HepG2 (cell line): ENCODE measurements around the gene OAS2. TPM values are rescaled to one million over a fixed set of nuclear protein-coding genes. Genes with fewer than 3 reads are reported as not detected.

Experiments used
- ATAC-seq: fragments of 200-7000 bp; cut with Tn5 transposase; 3 replicates; pipeline ENCODE4 v1.9.1; 2020; ENCODE audit warnings: mild to moderate bottlenecking, moderate library complexity
- BruUV-seq: library from RNA; stranded (reverse); fragments of 400-500 nt; replicated peaks from 2 replicates; lab custom pipeline; 2021; lab: Mats Ljungman, UMichigan
- CTCF ChIA-PET: fragments of 300-600 bp; formaldehyde crosslinking; extraction: SDS; loops from one replicate; lab custom pipeline; 2021; ENCODE audit warnings: low total read pairs, inconsistent platforms, low intra/inter-chr PET ratio; lab: Yijun Ruan, JAX
- POLR2A ChIA-PET: fragments of 350-600 bp; sonication (Branson Sonifier 250); formaldehyde crosslinking; loops from one replicate; lab custom pipeline; 2020; ENCODE audit warnings: antibody characterized with exemption, inconsistent platforms; lab: Yijun Ruan, JAX
- DNase-seq: peaks from one replicate; pipeline ENCODE4 v3.0.0-alpha.2; 2015; ENCODE audit warnings: low spot score
- FAIRE-seq: peaks from 3 replicates; lab custom pipeline; 2011; peaks lifted over from hg19 to GRCh38; lab: Jason Lieb, UNC
- H2AFZ ChIP-seq: one replicate; pipeline ENCODE4 v1.6.1; 2011; ENCODE audit warnings: low read length, inconsistent platforms
- H3K27ac ChIP-seq: fragments of 300-600 bp; 3 replicates; pipeline ENCODE4 v1.8.0; 2011; ENCODE audit warnings: mixed run types, mild to moderate bottlenecking, mixed read lengths, low read length, inconsistent platforms; ENCODE audit not compliant: insufficient read depth; ENCODE audit errors: extremely low read length
- H3K27me3 ChIP-seq, 2 experiments: fragments of 200-600 bp in 1 of 2; 2 replicates in 1 of 2; 3 replicates in 1 of 2; pipeline versions ENCODE4 v1.6.0 to v1.8.0; 2011; ENCODE audit warnings: low read length in 2 of 2, mild to moderate bottlenecking in 2 of 2, moderate library complexity in 2 of 2, inconsistent platforms in 1 of 2; ENCODE audit not compliant: insufficient read depth in 2 of 2, control insufficient read depth in 1 of 2
- H3K36me3 ChIP-seq, 2 experiments: fragments of 200-600 bp in 1 of 2; replicated peaks in 1 of 2; 2 replicates in 1 of 2; 3 replicates in 1 of 2; pipeline versions ENCODE4 v1.5.1 to v1.8.0; 2011; ENCODE audit warnings: low read length in 2 of 2, inconsistent platforms in 1 of 2; ENCODE audit not compliant: insufficient read depth in 2 of 2, control insufficient read depth in 1 of 2
- H3K4me1 ChIP-seq: 2 replicates; pipeline ENCODE4 v1.5.1; 2012; ENCODE audit warnings: low read length, inconsistent platforms; ENCODE audit not compliant: insufficient read depth
- H3K4me2 ChIP-seq: 2 replicates; pipeline ENCODE4 v1.6.0; 2011; ENCODE audit warnings: low read depth, low read length, inconsistent platforms
- H3K4me3 ChIP-seq, 3 experiments: fragments of 200-600 bp in 1 of 3; sonication (generic), shearing (Covaris generic) in 1 of 3; replicated peaks in 1 of 3; 2 replicates each; pipeline ENCODE4 v1.5.1; 2011 to 2016; ENCODE audit warnings: low read length in 3 of 3, inconsistent platforms in 2 of 3, low read depth in 2 of 3, mild to moderate bottlenecking in 2 of 3, control low read depth in 1 of 3, mixed read lengths in 1 of 3; ENCODE audit not compliant: insufficient read depth in 1 of 3
- H3K79me2 ChIP-seq: one replicate; pipeline ENCODE4 v1.6.1; 2011; ENCODE audit warnings: low read length, inconsistent platforms; ENCODE audit not compliant: insufficient read depth
- H3K9ac ChIP-seq: 2 replicates; pipeline ENCODE4 v1.6.0; 2011; ENCODE audit warnings: mild to moderate bottlenecking, low read depth, low read length, inconsistent platforms; ENCODE audit not compliant: insufficient read depth
- H3K9me3 ChIP-seq: 2 replicates; pipeline ENCODE4 v1.5.1; 2012; ENCODE audit warnings: mild to moderate bottlenecking, low read length
- H4K20me1 ChIP-seq: 2 replicates; pipeline ENCODE4 v1.6.0; 2011; ENCODE audit warnings: inconsistent platforms, mild to moderate bottlenecking, low read length, moderate library complexity; ENCODE audit not compliant: insufficient read depth
- DNMT1 ChIP-seq: sonication (generic); formaldehyde crosslinking; IDR thresholded peaks from 2 replicates; pipeline ENCODE4 v1.5.1; 2020; ENCODE audit warnings: mild to moderate bottlenecking, missing genetic modification reagents
- GFI1 ChIP-seq: sonication (generic); formaldehyde crosslinking; IDR thresholded peaks from 2 replicates; pipeline ENCODE4 v1.5.0; 2020; ENCODE audit warnings: missing genetic modification reagents, mild to moderate bottlenecking, borderline replicate concordance
- HOXA9 ChIP-seq: sonication (generic); formaldehyde crosslinking; IDR thresholded peaks from 2 replicates; pipeline ENCODE4 v1.8.1; 2022; ENCODE audit warnings: missing genetic modification reagents, mild to moderate bottlenecking, moderate library complexity, borderline replicate concordance
- RARG ChIP-seq: sonication (generic); formaldehyde crosslinking; IDR thresholded peaks from 2 replicates; pipeline ENCODE4 v1.4.0; 2020; ENCODE audit warnings: low read depth, mild to moderate bottlenecking, missing genetic modification reagents
- RBFOX2 ChIP-seq: fragments of 200-400 bp; formaldehyde crosslinking; IDR thresholded peaks from 2 replicates; pipeline ENCODE4 v1.6.1; 2017; ENCODE audit warnings: low read depth, mild to moderate bottlenecking, low read length
- SMC3 ChIP-seq: IDR thresholded peaks from 2 replicates; pipeline ENCODE4 v1.6.1; 2011; ENCODE audit warnings: low read length, improper control_type of control experiment
- TEAD2 ChIP-seq: sonication (generic); formaldehyde crosslinking; IDR thresholded peaks from 2 replicates; pipeline ENCODE4 v1.9.0; 2021; ENCODE audit warnings: missing genetic modification reagents
- ZNF607 ChIP-seq: sonication (generic); formaldehyde crosslinking; IDR thresholded peaks from 2 replicates; pipeline ENCODE4 v1.5.1; 2020; ENCODE audit warnings: missing genetic modification reagents, mild to moderate bottlenecking, borderline replicate concordance
- WGBS: methylation state at CpG from one replicate; pipeline ENCODE4 v1.1.6; 2017; ENCODE audit warnings: low lambda C conversion rate; 5-methylcytosine and 5-hydroxymethylcytosine counted together
- in situ Hi-C: cut with HindIII; loops from 2 replicates; pipeline ENCODE4 v1.10.0; 2017; ENCODE audit warnings: low pct_unique_long_range_greater_than_20kb; ENCODE audit not compliant: extremely low pct_ligation_motif_present
- intact Hi-C: fragments of 100-400 bp; cut with micrococcal nuclease; formaldehyde crosslinking; loops from one replicate; pipeline ENCODE4 v1.10.0; 2022; ENCODE audit not compliant: unreplicated experiment
- polyA plus RNA-seq, 8 experiments: library from polyadenylated mRNA; depleted of rRNA in 3 of 8; stranded (reverse) in 7 of 8; unstranded in 1 of 8; fragments of >200 nt; fragmentation: Illumina TruSeq in 4 of 8; extraction: Trizol in 4 of 8; gene quantifications; 2 replicates each; pipeline versions ENCODE4 v1.2.1 to v1.2.3, GENCODE V29; 2011 to 2016; ENCODE audit warnings: low read depth in 4 of 8, missing spikeins in 1 of 8, mixed read lengths in 1 of 8; ENCODE audit not compliant: insufficient read depth in 1 of 8
- total RNA-seq, 5 experiments: library from RNA; depleted of rRNA; stranded (reverse); fragments of >200 nt; fragmentation: Illumina TruSeq; extraction: Trizol; gene quantifications; 2 replicates each; pipeline ENCODE4 v1.2.3, GENCODE V29; 2016; ENCODE audit warnings: low read depth in 1 of 5
- TF ChIP-seq, protein P1 (sequence below): sonication (generic); formaldehyde crosslinking; IDR thresholded peaks from 2 replicates; pipeline ENCODE4 v1.4.0; 2020; ENCODE audit warnings: missing genetic modification reagents

The OAS2 gene
- total and polyA plus RNA-seq, 2 of the 13 experiments (the other 11 are each of a cell fraction or from before 2014, with no cell fraction given), result 0.05 to 0.24 TPM

DNA sequence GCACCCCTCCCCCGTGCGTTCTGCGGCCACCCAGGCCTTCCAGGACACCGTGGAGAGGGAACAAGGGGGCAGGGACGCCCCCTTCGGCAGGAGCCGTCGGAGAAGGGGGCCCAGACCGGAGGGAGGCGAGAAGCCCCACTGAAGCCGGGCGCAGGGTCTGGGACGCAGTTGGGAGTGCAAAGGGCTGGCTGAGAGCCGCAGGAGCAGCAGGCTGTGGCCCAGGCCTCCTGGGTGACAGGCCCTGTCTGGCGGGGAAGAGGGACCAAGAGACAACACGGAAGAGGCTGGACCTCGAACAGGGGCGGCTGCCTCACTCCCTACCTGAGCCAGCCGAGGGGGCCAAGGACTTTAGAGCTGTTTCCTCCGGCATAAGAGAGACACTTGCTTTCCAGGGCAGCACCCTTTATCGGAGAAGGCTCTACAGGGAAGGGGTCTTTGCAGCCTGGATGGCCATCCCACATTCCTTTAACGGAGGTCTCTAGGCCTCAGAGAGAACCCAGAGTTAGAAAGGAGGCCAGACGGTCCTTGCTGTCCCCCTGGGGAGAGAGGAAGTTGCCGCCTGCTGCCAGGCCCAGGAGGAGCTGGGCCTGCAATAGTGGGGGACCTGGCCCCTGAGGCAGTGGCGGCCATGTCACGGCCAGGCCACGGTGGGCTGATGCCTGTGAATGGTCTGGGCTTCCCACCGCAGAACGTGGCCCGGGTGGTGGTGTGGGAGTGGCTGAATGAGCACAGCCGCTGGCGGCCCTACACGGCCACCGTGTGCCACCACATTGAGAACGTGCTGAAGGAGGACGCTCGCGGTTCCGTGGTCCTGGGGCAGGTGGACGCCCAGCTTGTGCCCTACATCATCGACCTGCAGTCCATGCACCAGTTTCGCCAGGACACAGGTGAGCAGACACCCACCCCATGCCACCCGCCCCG, 79.5 kb downstream of the OAS2 start:
- Histone ChIP-seq H3K27me3 (peaks cover 2 to 32% of the 10 kb centered on the region in 2 experiments; a peak in 3 of 5 replicates), H3K4me1 (peaks cover 7% of the 10 kb centered on the region; the same call in 1 of the 2 replicates), H3K4me3 (no peak overlapping the region), H3K36me3 (no peaks in the 10 kb centered on the region), H3K9me3 (no peaks in the 10 kb centered on the region), H3K4me2 (no peak overlapping the region), H4K20me1 (no peaks in the 10 kb centered on the region), H3K79me2 (no peaks in the 10 kb centered on the region), H3K9ac (no peak overlapping the region), H2AFZ (no peak overlapping the region), H3K27ac (no peak overlapping the region)
- in situ Hi-C loops (no loop called here), intact Hi-C loops (no loop called here)
- CTCF ChIA-PET, result no interaction called here
- BruUV-seq, result no TSS peak
- ATAC-seq (no peak; the same call in 2 of the 3 replicates), DNase-seq (no peak), FAIRE-seq (no peak)
- TF ChIP-seq SMC3, result no peak
- TF ChIP-seq HOXA9 (CRISPR knock-in tag), result no peak
- no peak for TF ChIP-seq DNMT1 (CRISPR knock-in tag)
- no peak for TF ChIP-seq RBFOX2
- no peak for TF ChIP-seq RARG (CRISPR knock-in tag)
- no peak for TF ChIP-seq TEAD2 (CRISPR knock-in tag)
- TF ChIP-seq GFI1 (CRISPR knock-in tag), result no peak
- TF ChIP-seq, protein P1, sequence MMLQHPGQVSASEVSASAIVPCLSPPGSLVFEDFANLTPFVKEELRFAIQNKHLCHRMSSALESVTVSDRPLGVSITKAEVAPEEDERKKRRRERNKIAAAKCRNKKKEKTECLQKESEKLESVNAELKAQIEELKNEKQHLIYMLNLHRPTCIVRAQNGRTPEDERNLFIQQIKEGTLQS (CRISPR knock-in tag), result no peak
- no peak for TF ChIP-seq ZNF607 (CRISPR knock-in tag)
- POLR2A ChIA-PET, result no interaction called here
- 50% methylated on average over 20 of the region's 44 CpGs for WGBS
